Measurements from ENCODE around the gene SGCD.

- TF ChIP-seq CTCF (IDR thresholded peaks at IDR 0.05) (no peak), POLR2AphosphoS5 (IDR thresholded peaks at IDR 0.05; ENCODE audit: low read depth, low read length) (no peak), REST (IDR thresholded peaks at IDR 0.05; ENCODE audit: insufficient read depth in 1 of 2, low read depth in 2 of 2, low read length in 1 of 2) (no peak), SIN3A (IDR thresholded peaks at IDR 0.05; ENCODE audit: borderline replicate concordance, insufficient read depth, low read depth, low read length) (no peak)
Observed at GRCh38 chr5:156474251-156474650, 147.3 kb downstream of the SGCD start.

All from Panc1 (cell line).